Upper lobe of right lung (tissue), 1 donor: ENCODE data around the gene LZTS2. TPM values are rescaled to one million over a fixed set of nuclear protein-coding genes. Genes with fewer than 3 reads are reported as not detected.
A peak's percentile ranks its signal among the peaks of the same experiment; 100 is the strongest.
"Not testable (repeated sequence)": the region's sequence is repeated elsewhere in the genome, so short reads cannot be mapped to it uniquely, and the experiment has no call there.

Source experiments
- ATAC-seq: fragments of 200-7000 bp; cut with Tn5 transposase; one replicate; pipeline ENCODE4 v1.9.1; 2020; ENCODE audit warnings: mild to moderate bottlenecking, moderate library complexity
- DNase-seq: peaks from one replicate; pipeline ENCODE4 v3.0.0-alpha.2; 2020
- H3K27ac ChIP-seq: fragments of 200-600 bp; one replicate; pipeline ENCODE4 v1.8.0; 2022
- H3K27me3 ChIP-seq: fragments of 200-600 bp; one replicate; pipeline ENCODE4 v1.8.0; 2022; ENCODE audit warnings: mild to moderate bottlenecking
- H3K36me3 ChIP-seq: fragments of 200-600 bp; one replicate; pipeline ENCODE4 v1.8.0; 2022
- H3K4me1 ChIP-seq: fragments of 200-600 bp; one replicate; pipeline ENCODE4 v1.8.0; 2022
- H3K4me3 ChIP-seq: fragments of 200-600 bp; one replicate; pipeline ENCODE4 v1.8.0; 2022; ENCODE audit warnings: mild to moderate bottlenecking
- H3K9me3 ChIP-seq: fragments of 200-600 bp; one replicate; pipeline ENCODE4 v1.8.0; 2022
- CTCF ChIP-seq: fragments of 200-600 bp; IDR thresholded peaks from one replicate; pipeline ENCODE4 v1.8.0; 2022; ENCODE audit warnings: antibody characterized with exemption
- intact Hi-C: fragments of 100-400 bp; cut with DNase I; formaldehyde crosslinking; loops from one replicate; pipeline ENCODE4 v1.11.0; 2022
- total RNA-seq: library from RNA; stranded (reverse); fragmentation: NEBNext Ultra II Directional; extraction: Animal tissue kit (Norgen Biotek cat#: 25700); gene quantifications from one replicate; pipeline ENCODE4 v1.2.1, GENCODE V29; 2021
- donor health status: DM: no; HTN: yes; CAD: no; lungs with severe emphysema.

Gene LZTS2
- total RNA-seq, 1 donor from 2014 or later, result 50.0 TPM

DNA sequence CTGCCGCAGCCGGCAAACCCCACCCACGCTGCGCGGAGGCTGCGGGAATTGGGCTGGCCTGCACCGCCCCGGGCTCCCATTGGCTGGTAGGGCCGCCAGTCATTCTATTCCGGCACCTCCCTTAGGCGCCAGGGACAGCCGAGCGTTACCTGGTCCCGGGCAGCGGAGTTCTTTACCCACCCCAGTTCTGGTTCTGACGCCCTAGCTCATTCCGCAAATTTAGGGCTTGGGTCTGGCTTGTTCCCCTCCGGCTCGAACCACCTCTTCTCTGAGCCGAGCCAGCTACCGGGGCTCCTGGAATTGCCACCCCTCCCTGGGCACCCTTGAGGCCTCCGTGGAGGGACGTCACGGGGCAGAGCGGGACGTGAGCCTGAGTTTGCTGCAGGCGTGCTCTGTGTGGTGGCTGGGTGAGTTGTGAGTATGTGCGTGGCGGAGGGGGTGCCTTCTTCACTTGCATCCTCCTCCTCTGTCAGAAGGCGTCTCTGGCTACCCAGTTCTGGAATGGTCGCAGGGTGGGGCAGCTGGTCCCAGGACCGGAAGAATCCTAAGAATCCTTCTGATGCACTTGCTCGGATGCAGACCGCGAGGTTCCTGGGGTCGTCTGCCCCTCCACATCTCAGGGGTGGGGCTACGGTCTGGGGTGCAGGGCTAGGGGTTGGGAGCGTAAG lies 31.7 kb downstream of the LZTS2 start, which contains the start of the genes PDZD7 and SFXN3:
Gene PDZD7 (minus strand): TSS at position 2 of the 668 bp plus-strand sequence. CDS start 910 bp downstream, outside the sequence.
Gene SFXN3 (plus strand): TSS at position 107 of the 668 bp plus-strand sequence. CDS start 3,461 bp downstream, outside the sequence.
- Histone ChIP-seq H3K36me3 (peaks cover 18% of the 10 kb centered on the region), H3K4me1 (peaks cover 13% of the 10 kb centered on the region), H3K9me3 (no peaks in the 10 kb centered on the region), H3K4me3 (peak within 1 kb of the TSS; percentile 89), H3K27ac (peak within 1 kb of the TSS; percentile 94), H3K27me3 (no peaks in the 10 kb centered on the region)
- intact Hi-C loops, result loop anchor here (5.0 kb wide), 1 partner anchor 36 kb away; no protein-coding TSS in a partner anchor
- no peak for TF ChIP-seq CTCF
- DNase-seq (peak; percentile 99), ATAC-seq (peak; percentile 91)

- H3K27ac ChIP-seq, result peak overlapping the region; percentile 94
- peaks cover 26% of the 10 kb centered on the region for H3K36me3 ChIP-seq
- DNase-seq, result peak; percentile 92
- intact Hi-C loops, result loop anchor here (5.0 kb wide), 1 partner anchor 35 kb away; no protein-coding TSS in a partner anchor
- no peaks in the 10 kb centered on the region for H3K27me3 ChIP-seq
- H3K9me3 ChIP-seq, result no peaks in the 10 kb centered on the region
- TF ChIP-seq CTCF, result peak; percentile 2
- peak; percentile 74 for ATAC-seq
- H3K4me1 ChIP-seq, result peaks cover 13% of the 10 kb centered on the region
- H3K4me3 ChIP-seq, result peak overlapping the region; percentile 89
These were observed 32.4 kb downstream of the LZTS2 start for GRCh38 chr10:101031796-101032636.

DNA sequence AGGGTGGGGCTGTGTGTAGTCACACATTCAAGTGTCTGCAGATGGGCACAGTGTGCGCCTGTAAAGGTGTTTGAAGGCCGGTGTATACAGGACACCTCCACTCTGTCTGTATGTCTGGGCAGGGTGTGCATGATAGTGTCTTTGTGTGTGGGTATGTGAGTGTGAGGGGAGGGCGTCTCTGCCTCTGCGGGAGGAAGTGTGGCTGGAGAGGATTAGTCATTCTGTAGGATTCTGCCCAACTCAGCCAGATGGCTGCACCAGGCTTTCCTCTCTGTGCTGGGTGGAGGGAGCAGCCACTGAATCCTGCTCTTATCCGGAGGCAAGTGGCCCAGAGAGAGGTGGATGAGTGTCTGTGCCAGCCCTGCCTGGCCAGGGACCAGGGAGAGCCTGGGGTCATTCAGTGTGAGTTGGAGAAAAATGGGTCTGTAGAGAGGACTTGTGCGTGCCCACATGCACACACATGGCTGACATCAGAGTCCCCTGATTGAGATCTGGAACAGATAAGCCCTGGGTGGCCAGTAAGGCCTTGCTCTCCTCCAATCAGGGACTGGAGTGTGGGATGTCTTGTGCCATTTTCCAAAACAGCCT lies 33.1 kb downstream of the LZTS2 start:
- Histone ChIP-seq H3K4me3 (peak overlapping the region; percentile 89), H3K9me3 (no peaks in the 10 kb centered on the region), H3K4me1 (peaks cover 13% of the 10 kb centered on the region), H3K27me3 (no peaks in the 10 kb centered on the region), H3K27ac (peak overlapping the region; percentile 94), H3K36me3 (peaks cover 33% of the 10 kb centered on the region)
- intact Hi-C loops, result loop anchor here (5.0 kb wide), 1 partner anchor 35 kb away; no protein-coding TSS in a partner anchor
- no peak for TF ChIP-seq CTCF
- DNase-seq (no peak), ATAC-seq (peak; percentile 63)

DNA sequence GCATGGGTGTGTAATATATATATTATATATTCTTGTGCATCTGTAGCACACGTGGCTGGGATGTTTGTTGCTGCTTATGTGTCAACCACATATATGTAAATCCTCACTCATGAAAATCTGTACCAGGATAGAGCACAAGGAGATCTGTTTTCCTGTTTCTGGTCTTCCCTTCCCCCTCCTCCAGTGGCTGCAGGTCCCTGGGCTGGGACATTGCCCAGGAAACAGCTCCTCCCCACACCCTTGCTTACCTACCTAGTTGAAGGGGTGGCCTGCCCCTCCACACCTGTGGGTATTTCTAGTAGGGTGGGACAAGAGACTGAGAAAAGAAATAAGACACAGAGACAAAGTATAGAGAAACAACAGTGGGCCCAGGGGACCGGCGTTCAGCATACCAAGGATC lies 33.7 kb downstream of the LZTS2 start:
- H3K27ac ChIP-seq, result peak overlapping the region; percentile 94
- peaks cover 38% of the 10 kb centered on the region for H3K36me3 ChIP-seq
- no peaks in the 10 kb centered on the region for H3K27me3 ChIP-seq
- H3K4me3 ChIP-seq, result peak overlapping the region; percentile 89
- intact Hi-C loops, result loop anchor here (5.0 kb wide), 1 partner anchor 34 kb away; no protein-coding TSS in a partner anchor
- H3K9me3 ChIP-seq, result no peaks in the 10 kb centered on the region
- DNase-seq (no peak), ATAC-seq (no peak)
- no peak for TF ChIP-seq CTCF
- H3K4me1 ChIP-seq, result peaks cover 13% of the 10 kb centered on the region

DNA sequence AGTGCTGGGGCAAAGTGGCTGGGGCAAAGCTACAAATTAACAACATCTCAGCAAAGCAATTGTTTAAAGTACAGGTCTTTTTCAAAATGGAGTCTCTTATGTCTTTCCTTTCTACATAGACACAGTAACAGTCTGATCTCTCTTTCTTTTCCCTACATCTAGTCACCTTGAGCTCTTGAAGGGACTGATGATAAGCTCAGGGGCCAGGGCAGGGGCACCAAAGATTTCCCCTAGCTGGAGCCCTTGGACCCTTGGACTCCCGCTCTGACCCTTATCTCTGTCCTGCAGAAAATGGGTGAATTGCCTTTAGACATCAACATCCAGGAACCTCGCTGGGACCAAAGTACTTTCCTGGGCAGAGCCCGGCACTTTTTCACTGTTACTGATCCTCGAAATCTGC lies 34.8 kb downstream of the LZTS2 start:
- H3K27ac ChIP-seq, H3K4me3 ChIP-seq, ATAC-seq, DNase-seq, H3K9me3 ChIP-seq, H3K27me3 ChIP-seq: not testable (repeated sequence)
- Histone ChIP-seq H3K36me3 (peaks cover 49% of the 10 kb centered on the region), H3K4me1 (peaks cover 13% of the 10 kb centered on the region)
- intact Hi-C loops, result loop anchor here (5.0 kb wide), 1 partner anchor 33 kb away; no protein-coding TSS in a partner anchor
